ES-I3 (cell line): Measurements from ENCODE around the gene YOD1.

Experiments used
- H3K36me3 ChIP-seq: 2 replicates; pipeline ENCODE4 v1.6.1; 2013; ENCODE audit warnings: mild to moderate bottlenecking, low read length, control low read depth, moderate library complexity; ENCODE audit not compliant: insufficient read depth
- H3K4me1 ChIP-seq: 2 replicates; pipeline ENCODE4 v1.6.1; 2013; ENCODE audit warnings: mild to moderate bottlenecking, control low read depth, low read length; ENCODE audit not compliant: insufficient read depth
- H3K9ac ChIP-seq: 2 replicates; pipeline ENCODE4 v1.6.1; 2013; ENCODE audit warnings: low read depth, mild to moderate bottlenecking, low read length, moderate library complexity
- H3K9me3 ChIP-seq: 2 replicates; pipeline ENCODE4 v1.6.1; 2013; ENCODE audit warnings: mild to moderate bottlenecking, low read length, moderate library complexity; ENCODE audit not compliant: control insufficient read depth, insufficient read depth

Gene YOD1

GRCh38 chr1:207006083-207006482, 44.9 kb downstream of the YOD1 start:
- Histone ChIP-seq H3K4me1 (no peaks in the 10 kb centered on the region; the same call in 1 of the 2 replicates), H3K36me3 (no peaks in the 10 kb centered on the region), H3K9ac (no peak overlapping the region), H3K9me3 (no peaks in the 10 kb centered on the region)

- Histone ChIP-seq H3K4me1 (no peaks in the 10 kb centered on the region; the same call in 1 of the 2 replicates), H3K36me3 (no peaks in the 10 kb centered on the region), H3K9me3 (no peaks in the 10 kb centered on the region), H3K9ac (no peak overlapping the region)
These were observed 45.8 kb downstream of the YOD1 start for GRCh38 chr1:207004931-207005830.

- Histone ChIP-seq H3K4me1 (no peaks in the 10 kb centered on the region; the same call in 1 of the 2 replicates), H3K9ac (no peak overlapping the region), H3K9me3 (no peaks in the 10 kb centered on the region), H3K36me3 (no peaks in the 10 kb centered on the region)
These were observed 47.8 kb downstream of the YOD1 start for GRCh38 chr1:207003210-207003609.

GRCh38 chr1:207002724-207003146, 48.3 kb downstream of the YOD1 start:
- no peaks in the 10 kb centered on the region; the same call in 1 of the 2 replicates for H3K4me1 ChIP-seq
- no peak overlapping the region for H3K9ac ChIP-seq
- H3K9me3 ChIP-seq = no peaks in the 10 kb centered on the region
- no peaks in the 10 kb centered on the region for H3K36me3 ChIP-seq

- no peaks in the 10 kb centered on the region for H3K9me3 ChIP-seq
- no peaks in the 10 kb centered on the region for H3K36me3 ChIP-seq
- H3K4me1 ChIP-seq = no peaks in the 10 kb centered on the region; the same call in 1 of the 2 replicates
- no peak overlapping the region for H3K9ac ChIP-seq
These were observed 49.3 kb downstream of the YOD1 start for GRCh38 chr1:207001492-207002245.

GRCh38 chr1:207000651-207001291, 50.2 kb downstream of the YOD1 start:
- Histone ChIP-seq H3K4me1 (no peaks in the 10 kb centered on the region; the same call in 1 of the 2 replicates), H3K9me3 (no peaks in the 10 kb centered on the region), H3K9ac (no peak overlapping the region), H3K36me3 (no peaks in the 10 kb centered on the region)

- H3K4me1 ChIP-seq = no peaks in the 10 kb centered on the region; the same call in 1 of the 2 replicates
- no peaks in the 10 kb centered on the region for H3K9me3 ChIP-seq
- H3K9ac ChIP-seq = no peak overlapping the region
- H3K36me3 ChIP-seq = no peaks in the 10 kb centered on the region
These were observed 52.2 kb downstream of the YOD1 start for GRCh38 chr1:206998816-206999215.
